ENCODE measurements around the gene WDR64. TPM values are rescaled to one million over a fixed set of nuclear protein-coding genes. Genes with fewer than 3 reads are reported as not detected.

WDR64 gene
- total and polyA plus RNA-seq, 7 donors: 0.09 TPM; not detected in 6

DNA sequence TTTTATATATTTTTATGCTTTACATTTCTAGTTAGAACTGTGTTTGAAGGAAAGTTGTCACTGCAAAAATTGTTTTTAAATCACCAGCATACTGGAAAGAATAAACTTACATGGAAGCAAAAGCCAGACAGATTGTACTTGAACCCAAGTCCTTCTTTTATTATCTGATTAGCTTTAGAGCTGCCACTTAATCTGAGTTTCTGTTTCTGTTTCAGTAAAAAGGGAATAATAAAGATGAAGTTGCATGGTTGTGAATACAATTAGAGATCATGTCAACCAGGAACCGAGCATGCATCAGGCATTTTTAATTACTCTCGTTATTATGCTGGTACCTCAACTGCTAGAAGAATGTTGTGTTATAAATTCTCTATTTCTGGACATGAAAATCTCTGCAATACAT, 119.0 kb downstream of the WDR64 start:
- Histone ChIP-seq H3K27ac (no peak overlapping the region), H3K4me1 (no peaks in the 10 kb centered on the region), H3K36me3 (no peaks in the 10 kb centered on the region), H3K27me3 (no peaks in the 10 kb centered on the region), H3K4me3 (no peak overlapping the region), H3K9me3 (no peaks in the 10 kb centered on the region)
- WGBS, 2 donors: 38 to 68% methylated on average over 2 of the region's 2 CpGs
- intact Hi-C loops (cut with DNase I): no loop called here
- DNase-seq: no peak
- TF ChIP-seq POLR2AphosphoS5 (IDR thresholded peaks at IDR 0.05) (no peak), POLR2A (IDR thresholded peaks at IDR 0.05) (no peak), EP300 (IDR thresholded peaks at IDR 0.05) (no peak)
- TF ChIP-seq, protein P1, sequence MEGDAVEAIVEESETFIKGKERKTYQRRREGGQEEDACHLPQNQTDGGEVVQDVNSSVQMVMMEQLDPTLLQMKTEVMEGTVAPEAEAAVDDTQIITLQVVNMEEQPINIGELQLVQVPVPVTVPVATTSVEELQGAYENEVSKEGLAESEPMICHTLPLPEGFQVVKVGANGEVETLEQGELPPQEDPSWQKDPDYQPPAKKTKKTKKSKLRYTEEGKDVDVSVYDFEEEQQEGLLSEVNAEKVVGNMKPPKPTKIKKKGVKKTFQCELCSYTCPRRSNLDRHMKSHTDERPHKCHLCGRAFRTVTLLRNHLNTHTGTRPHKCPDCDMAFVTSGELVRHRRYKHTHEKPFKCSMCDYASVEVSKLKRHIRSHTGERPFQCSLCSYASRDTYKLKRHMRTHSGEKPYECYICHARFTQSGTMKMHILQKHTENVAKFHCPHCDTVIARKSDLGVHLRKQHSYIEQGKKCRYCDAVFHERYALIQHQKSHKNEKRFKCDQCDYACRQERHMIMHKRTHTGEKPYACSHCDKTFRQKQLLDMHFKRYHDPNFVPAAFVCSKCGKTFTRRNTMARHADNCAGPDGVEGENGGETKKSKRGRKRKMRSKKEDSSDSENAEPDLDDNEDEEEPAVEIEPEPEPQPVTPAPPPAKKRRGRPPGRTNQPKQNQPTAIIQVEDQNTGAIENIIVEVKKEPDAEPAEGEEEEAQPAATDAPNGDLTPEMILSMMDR (IDR thresholded peaks at IDR 0.05): no peak

DNA sequence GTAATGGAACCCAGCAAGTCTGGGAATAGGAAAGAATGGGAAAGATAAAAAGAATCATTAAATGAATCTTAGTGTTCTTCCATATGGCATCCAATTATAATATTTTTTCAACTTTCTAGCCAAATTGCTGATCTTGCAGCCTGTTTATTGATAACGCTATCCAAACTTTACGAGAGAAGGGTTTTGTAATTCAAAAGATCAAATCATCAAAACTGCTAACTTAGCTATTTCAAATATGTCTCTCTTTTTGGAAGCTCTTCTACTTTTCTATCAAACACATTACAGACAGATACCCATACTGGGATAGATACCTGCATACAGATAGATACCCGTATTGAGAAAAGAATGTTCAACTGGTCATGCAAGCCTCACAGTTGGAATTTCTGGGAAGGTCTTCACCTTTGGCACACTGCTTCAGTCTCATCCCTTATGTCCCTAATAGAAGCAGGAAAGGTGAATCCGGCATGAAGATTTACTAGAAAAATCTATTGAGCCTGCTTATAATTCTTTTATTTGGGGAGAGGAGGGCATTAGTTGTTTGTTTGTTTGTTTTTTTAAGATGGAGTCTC, 120.9 kb downstream of the WDR64 start:
- no peaks in the 10 kb centered on the region for H3K9me3 ChIP-seq
- H3K27ac ChIP-seq: no peak overlapping the region
- H3K36me3 ChIP-seq: no peaks in the 10 kb centered on the region
- no peaks in the 10 kb centered on the region for H3K4me1 ChIP-seq
- WGBS, 2 donors: 92 to 96% methylated on average over 4 of the region's 4 CpGs
- no peaks in the 10 kb centered on the region for H3K27me3 ChIP-seq
- no peak for TF ChIP-seq POLR2AphosphoS5 (IDR thresholded peaks at IDR 0.05)
- TF ChIP-seq, protein P1 (IDR thresholded peaks at IDR 0.05): no peak
- TF ChIP-seq EP300 (IDR thresholded peaks at IDR 0.05): no peak
- no peak for TF ChIP-seq POLR2A (IDR thresholded peaks at IDR 0.05)
- no peak overlapping the region for H3K4me3 ChIP-seq
- intact Hi-C loops (cut with DNase I): no loop called here
- DNase-seq: no peak

DNA sequence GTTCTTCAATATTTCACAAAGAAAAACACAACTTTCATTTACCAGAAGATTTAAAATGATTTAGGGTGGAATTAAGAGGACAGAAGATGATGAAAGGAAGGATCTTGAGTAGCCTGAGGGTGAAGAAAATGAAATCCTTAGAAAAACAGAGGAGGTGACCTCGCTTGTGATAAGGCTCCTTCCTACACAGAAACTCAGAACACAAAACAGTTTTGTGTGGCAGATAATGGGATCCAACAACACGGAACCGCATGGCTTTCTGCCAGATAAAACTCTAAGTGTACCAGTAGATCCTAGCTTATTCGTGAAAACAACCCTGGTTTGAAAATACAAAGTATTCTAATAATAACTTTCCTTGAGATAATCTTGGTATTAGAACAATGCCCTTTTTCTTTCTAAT, 121.9 kb downstream of the WDR64 start:
- Histone ChIP-seq H3K4me1 (no peaks in the 10 kb centered on the region), H3K27ac (no peak overlapping the region), H3K27me3 (no peaks in the 10 kb centered on the region), H3K4me3 (no peak overlapping the region), H3K36me3 (no peaks in the 10 kb centered on the region), H3K9me3 (no peaks in the 10 kb centered on the region)
- WGBS, 2 donors: 68 to 72% methylated on average over 4 of the region's 4 CpGs
- intact Hi-C loops (cut with DNase I): no loop called here
- no peak for DNase-seq
- TF ChIP-seq EP300 (IDR thresholded peaks at IDR 0.05) (no peak), POLR2AphosphoS5 (IDR thresholded peaks at IDR 0.05) (no peak), POLR2A (IDR thresholded peaks at IDR 0.05) (no peak)
- TF ChIP-seq, protein P1 (IDR thresholded peaks at IDR 0.05): no peak

DNA sequence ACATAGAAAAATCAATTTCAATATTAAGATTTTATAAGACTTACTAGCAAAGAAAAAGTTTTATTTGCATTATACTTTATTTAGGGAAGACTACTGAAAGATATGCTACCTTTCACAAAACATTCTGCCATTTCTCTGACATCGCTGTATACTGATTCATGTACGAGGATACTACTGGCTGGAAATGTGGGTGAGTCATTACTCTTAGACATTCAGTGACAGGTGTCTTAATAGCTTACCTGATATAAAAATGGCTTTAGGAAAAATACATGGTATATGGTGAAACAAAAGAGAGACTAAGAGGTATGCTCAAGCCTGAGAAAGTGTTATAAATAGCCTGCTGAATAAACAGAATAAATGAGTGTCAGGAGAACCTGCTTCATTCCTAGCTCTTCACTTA, 122.9 kb downstream of the WDR64 start:
- Histone ChIP-seq H3K4me1 (no peaks in the 10 kb centered on the region), H3K36me3 (no peaks in the 10 kb centered on the region), H3K27me3 (no peaks in the 10 kb centered on the region), H3K4me3 (no peak overlapping the region), H3K27ac (no peak overlapping the region), H3K9me3 (no peaks in the 10 kb centered on the region)
- WGBS, 2 donors: 82 to 89% methylated on average over 2 of the region's 2 CpGs
- intact Hi-C loops (cut with DNase I): no loop called here
- DNase-seq: no peak
- TF ChIP-seq, protein P1 (IDR thresholded peaks at IDR 0.05): no peak
- TF ChIP-seq EP300 (IDR thresholded peaks at IDR 0.05): no peak

DNA sequence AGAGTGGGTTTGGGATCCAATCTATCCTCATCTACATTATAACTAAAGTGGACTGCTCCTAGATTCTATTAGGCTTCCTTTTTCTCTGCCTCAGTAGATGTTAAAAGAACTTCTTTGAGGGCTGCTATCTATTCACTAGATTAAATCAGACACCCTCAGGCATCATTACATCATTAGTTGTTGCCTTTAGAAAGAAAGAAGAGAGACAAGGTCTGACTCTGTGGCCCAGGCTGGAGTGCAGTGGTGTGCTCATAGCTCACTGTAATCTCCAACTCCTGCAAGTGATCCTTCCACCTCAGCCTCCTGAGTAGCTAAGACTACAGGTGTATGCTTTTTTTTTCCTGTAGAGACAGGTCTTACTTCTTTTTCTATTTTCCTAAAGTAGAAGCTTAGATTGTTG, 124.8 kb downstream of the WDR64 start:
- intact Hi-C loops (cut with DNase I): no loop called here
- H3K27me3 ChIP-seq: no peaks in the 10 kb centered on the region
- no peaks in the 10 kb centered on the region for H3K36me3 ChIP-seq
- no peak overlapping the region for H3K27ac ChIP-seq
- no peaks in the 10 kb centered on the region for H3K9me3 ChIP-seq
- H3K4me1 ChIP-seq: no peaks in the 10 kb centered on the region
- DNase-seq: no peak
- TF ChIP-seq POLR2A (IDR thresholded peaks at IDR 0.05) (no peak), EP300 (IDR thresholded peaks at IDR 0.05) (no peak), POLR2AphosphoS5 (IDR thresholded peaks at IDR 0.05) (no peak)
- TF ChIP-seq, protein P1 (IDR thresholded peaks at IDR 0.05): no peak
- no peak overlapping the region for H3K4me3 ChIP-seq

All from sigmoid colon (tissue), 7 donors.